DMS79 (cell line): ENCODE data around the gene ELF3.
"Not testable (repeated sequence)": the region's sequence is repeated elsewhere in the genome, so short reads cannot be mapped to it uniquely, and the experiment has no call there.

ENCODE experiments used
- DNase-seq: peaks from one replicate; lab custom pipeline; 2025; lab: John Stamatoyannopoulos, UW

The ELF3 gene

DNA sequence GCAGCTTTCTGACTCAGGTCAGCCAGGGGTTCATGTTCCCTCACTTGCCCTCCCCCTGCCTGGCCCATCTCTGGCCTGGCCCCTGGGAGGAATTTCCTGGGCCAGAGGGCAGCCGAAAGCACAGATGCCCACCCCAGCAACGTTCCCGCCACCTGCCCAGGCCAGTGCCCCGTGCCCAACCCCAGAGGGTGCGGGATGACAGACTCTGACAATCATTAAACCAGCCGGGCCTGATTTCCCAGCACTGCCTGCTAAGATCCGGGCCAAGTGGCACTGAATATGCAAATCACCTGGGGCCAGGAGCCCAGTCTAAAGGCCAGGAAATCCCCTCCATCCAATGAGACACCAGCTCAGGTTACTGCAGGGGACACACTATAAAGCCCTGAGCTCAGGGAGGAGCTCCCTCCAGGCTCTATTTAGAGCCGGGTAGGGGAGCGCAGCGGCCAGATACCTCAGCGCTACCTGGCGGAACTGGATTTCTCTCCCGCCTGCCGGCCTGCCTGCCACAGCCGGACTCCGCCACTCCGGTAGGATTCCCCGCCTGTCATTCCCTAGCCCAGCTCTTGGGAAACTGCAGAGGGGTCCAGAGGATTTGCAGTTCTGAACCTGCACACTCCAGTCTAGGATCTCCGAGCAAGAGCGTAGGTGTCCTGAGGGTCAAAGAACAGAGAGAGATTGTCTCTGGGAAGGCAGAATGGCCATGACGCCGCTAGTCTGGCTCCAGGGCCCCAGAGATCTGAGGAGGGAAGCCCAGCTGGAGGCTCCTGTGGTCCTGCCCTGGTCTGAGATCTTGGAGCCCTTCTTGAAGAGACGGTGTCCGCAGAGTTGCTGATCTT lies at the start of gene ELF3:
Gene ELF3 (plus strand): TSS at position 408 of the 836 bp plus-strand sequence. CDS start 550 bp downstream, outside the sequence.
- DNase-seq: peak; percentile 98

DNA sequence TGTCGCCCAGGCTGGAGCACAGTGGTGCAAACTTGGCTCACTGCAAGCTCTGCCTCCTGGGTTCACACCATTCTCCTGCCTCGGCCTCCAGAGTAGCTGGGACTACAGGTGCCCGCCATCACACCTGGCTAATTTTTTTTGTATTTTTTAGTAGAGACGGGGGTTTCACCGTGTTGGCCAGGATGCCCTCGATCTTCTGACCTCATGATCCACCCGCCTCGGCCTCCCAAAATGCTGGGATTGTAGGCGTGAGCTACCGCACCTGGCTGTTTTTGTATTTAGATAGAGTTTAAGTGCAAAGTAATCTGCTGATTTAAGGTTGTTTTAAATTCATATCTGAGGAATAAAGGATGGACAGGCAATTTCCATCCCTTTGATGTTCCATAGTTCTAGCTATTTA lies 48.0 kb upstream of the ELF3 start:
- DNase-seq: not testable (repeated sequence)

GRCh38 chr1:201964261-201964660 lies 46.1 kb upstream of the ELF3 start:
- no peak for DNase-seq

- no peak for DNase-seq
Observed at GRCh38 chr1:201966171-201966570, 44.2 kb upstream of the ELF3 start.

DNA sequence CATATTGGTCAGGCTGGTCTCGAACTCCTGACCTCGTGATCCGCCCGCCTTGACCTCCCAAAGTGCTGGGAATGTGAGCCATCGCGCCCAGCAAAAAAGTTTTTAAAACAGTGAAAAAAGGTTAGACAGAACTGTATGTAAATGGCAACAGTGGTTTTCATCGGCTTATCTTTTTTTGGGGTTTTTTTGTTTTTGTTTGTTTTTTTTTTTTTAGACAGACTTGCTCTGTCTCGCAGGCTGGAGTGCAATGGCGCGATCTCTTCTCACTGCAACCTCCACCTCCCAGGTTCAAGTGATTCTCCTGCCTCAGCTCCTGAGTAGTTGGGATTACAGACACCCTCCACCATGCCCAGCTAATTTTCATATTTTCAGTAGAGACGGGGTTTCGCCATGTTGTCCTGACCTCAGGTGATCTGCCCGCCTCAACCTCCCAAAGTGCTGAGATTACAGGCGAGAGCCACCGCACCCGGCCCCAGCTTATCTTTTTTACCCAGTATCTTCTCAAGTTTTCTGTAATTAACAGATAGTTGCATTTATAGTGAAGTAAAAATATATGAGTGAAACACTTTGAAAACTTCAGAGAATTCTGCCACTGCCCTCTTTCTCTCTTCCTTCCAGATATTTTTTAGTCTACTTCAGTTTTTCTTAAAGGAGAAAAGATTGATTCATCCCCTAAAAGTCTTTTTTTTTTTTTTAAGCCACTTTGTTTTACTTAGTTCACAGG lies 42.0 kb upstream of the ELF3 start:
- DNase-seq: no peak

GRCh38 chr1:201970334-201971159 lies 39.8 kb upstream of the ELF3 start:
- no peak for DNase-seq

GRCh38 chr1:201982082-201982622 lies 28.2 kb upstream of the ELF3 start:
- peak; percentile 7 for DNase-seq

GRCh38 chr1:201982623-201983379 lies 27.6 kb upstream of the ELF3 start, which contains the start of gene RNPEP:
Gene RNPEP, plus strand, starts transcription at chr1:201982648. Its CDS starts 19 bp downstream, at chr1:201982667.
- DNase-seq: peak; percentile 45

DNA sequence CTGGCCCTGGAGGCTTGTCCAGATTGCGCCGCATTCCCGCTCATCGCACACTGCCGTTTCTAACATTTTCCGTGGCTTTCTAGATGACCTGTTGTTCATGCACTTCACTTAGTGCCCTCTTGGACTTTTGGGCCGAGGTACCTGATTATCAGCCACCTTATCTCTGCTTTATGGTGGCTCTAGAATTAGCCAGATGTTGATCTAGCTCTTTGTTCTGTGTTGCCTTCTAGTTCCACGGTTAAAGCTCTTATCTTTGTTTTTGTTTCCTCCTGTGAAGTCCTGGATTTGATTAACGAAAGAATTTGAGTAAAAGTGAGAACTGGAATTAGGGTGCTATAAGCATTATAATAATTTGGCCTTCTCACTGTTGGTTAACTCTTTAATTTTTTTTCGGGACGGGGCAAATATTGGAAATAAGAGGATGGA lies 27.0 kb upstream of the ELF3 start:
- DNase-seq: no peak

GRCh38 chr1:201984446-201984845 lies 25.9 kb upstream of the ELF3 start:
- no peak for DNase-seq

DNA sequence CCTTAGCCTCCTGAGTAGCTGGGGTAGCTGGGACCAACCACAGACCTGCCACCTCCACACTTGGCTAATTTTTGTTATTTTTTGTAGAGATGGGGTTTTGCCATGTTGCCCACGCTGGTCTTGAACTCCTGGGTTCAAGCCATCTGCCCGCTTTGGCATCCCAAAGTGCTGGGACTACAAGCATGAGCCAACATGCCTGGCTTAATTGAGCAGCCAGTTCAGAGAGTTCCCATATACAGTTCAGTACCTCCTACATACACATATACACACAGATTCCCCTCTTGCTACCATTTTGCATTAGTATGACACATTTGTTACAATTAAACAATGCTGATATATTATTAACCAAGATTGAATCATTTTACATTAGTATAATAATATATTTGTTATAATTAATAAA lies 25.0 kb upstream of the ELF3 start:
- no peak for DNase-seq

DNA sequence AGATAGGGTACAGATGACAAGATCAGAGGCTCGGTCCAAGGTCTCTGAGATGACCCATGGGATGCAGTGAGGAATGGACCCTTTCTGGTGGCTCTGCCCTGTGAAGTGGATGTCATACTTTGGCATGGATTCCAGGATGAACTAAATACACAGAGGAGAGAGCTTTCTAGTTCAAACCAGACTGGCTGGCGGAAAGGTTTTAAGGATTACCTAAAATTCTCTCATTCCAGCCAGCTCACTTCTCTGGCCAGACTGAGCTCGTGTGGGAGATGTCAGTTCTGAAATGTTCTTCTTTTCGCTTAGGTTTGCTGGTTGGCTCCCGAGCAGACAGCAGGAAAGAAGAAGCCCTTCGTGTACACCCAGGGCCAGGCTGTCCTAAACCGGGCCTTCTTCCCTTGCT lies 21.8 kb upstream of the ELF3 start:
- DNase-seq: no peak

GRCh38 chr1:201989354-201990128 lies 20.8 kb upstream of the ELF3 start:
- DNase-seq: no peak

DNA sequence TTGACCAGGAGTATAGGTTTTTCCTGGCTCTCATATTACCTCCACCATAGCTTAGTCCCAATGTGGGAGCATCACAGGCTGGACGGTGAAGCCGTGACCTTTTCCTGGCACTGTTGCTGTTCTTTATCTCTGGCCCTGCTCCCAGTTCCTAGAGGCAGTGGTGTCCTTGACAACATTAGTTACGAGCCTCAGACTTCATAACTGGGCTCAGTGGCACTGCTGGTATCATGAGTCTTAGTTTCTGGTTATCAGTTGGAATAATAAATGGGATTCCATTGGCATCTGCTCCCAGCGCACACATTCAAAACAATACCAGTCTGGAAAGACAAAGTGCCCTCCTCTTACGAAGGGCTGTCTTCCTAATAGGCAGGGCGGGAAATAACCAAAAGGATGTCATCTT lies 20.0 kb upstream of the ELF3 start:
- no peak for DNase-seq

GRCh38 chr1:201999625-202000238 lies 10.7 kb upstream of the ELF3 start:
- DNase-seq: peak; percentile 56

DNA sequence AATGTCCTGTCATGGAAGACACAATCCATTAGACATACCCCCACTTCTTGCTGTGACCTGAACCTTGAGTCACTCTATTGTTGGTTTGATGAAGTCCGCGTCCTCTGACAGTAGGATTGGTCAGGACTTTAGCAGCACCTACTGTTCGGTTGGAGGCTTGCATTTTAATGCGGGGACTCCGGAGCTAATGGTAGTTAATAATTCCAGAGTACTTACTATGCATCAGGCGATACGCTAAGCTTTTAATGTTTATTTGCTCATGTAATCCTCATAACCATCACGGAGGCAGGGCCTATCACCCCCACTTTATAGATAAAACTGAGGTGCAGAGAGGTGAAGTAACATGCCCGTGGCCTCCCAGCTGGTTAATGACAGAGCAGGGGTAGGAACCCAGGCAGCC lies 7.9 kb upstream of the ELF3 start:
- DNase-seq: no peak

GRCh38 chr1:202004711-202005110 lies 5.7 kb upstream of the ELF3 start:
- no peak for DNase-seq

DNA sequence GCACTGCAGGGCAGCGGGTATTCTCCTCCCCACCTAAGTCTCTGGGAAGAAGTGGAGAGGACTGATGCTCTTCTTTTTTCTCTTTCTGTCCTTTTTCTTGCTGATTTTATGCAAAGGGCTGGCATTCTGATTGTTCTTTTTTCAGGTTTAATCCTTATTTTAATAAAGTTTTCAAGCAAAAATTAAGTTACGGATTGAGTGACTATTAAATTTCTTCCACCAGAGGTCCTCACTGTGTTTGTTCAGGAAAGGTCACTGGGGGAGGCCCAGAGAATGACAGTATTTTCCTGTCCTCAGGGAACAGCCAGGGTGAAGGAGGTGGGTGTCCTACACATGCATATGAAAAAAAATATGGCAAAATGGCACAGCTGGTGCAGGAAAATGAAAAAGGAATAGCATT lies 4.4 kb upstream of the ELF3 start:
- DNase-seq: no peak

GRCh38 chr1:202007304-202007703 lies 3.1 kb upstream of the ELF3 start:
- no peak for DNase-seq
